SK-N-MC (cell line): ENCODE results near the gene PRKCB.

Source experiments
- DNase-seq: peaks from one replicate; pipeline ENCODE4 v3.0.0-alpha.2; 2011; ENCODE audit warnings: low read depth, low spot score
- H3K27ac ChIP-seq: fragments of 200-600 bp; sonication (generic); 2 replicates; pipeline ENCODE4 v1.5.1; 2016; ENCODE audit warnings: mixed run types
- H3K36me3 ChIP-seq: fragments of 200-600 bp; sonication (generic); 2 replicates; pipeline ENCODE4 v1.6.1; 2017; ENCODE audit warnings: antibody characterized with exemption, low read length, mixed read lengths; ENCODE audit not compliant: insufficient read depth
- H3K4me3 ChIP-seq: fragments of 200-600 bp; sonication (generic); 2 replicates; pipeline ENCODE4 v1.5.1; 2016
- H3K9ac ChIP-seq: fragments of 200-600 bp; sonication (generic); 2 replicates; pipeline ENCODE4 v1.8.0; 2017; ENCODE audit warnings: mixed run types, mixed read lengths; ENCODE audit not compliant: insufficient read length
- H3K9me3 ChIP-seq: fragments of 200-600 bp; sonication (generic); 2 replicates; pipeline ENCODE4 v1.6.1; 2017; ENCODE audit warnings: low read depth, mild to moderate bottlenecking, antibody characterized with exemption, low read length, moderate library complexity, mixed read lengths
- EZH2 ChIP-seq: fragments of 200-600 bp; sonication (generic); IDR thresholded peaks from one replicate; pipeline ENCODE4 v1.6.1; 2017; ENCODE audit warnings: antibody characterized with exemption
- FOXP2 ChIP-seq: optimal IDR thresholded peaks from 2 replicates; pipeline ENCODE3; 2011; ENCODE audit warnings: mild to moderate bottlenecking, moderate library complexity; ENCODE audit not compliant: insufficient read depth; ENCODE audit errors: extremely low read length, control extremely low read depth
- POLR2AphosphoS5 ChIP-seq: IDR thresholded peaks from 2 replicates; pipeline ENCODE4 v1.6.1; 2012; ENCODE audit warnings: mild to moderate bottlenecking, low read depth, low read length, borderline replicate concordance

The PRKCB gene

DNA sequence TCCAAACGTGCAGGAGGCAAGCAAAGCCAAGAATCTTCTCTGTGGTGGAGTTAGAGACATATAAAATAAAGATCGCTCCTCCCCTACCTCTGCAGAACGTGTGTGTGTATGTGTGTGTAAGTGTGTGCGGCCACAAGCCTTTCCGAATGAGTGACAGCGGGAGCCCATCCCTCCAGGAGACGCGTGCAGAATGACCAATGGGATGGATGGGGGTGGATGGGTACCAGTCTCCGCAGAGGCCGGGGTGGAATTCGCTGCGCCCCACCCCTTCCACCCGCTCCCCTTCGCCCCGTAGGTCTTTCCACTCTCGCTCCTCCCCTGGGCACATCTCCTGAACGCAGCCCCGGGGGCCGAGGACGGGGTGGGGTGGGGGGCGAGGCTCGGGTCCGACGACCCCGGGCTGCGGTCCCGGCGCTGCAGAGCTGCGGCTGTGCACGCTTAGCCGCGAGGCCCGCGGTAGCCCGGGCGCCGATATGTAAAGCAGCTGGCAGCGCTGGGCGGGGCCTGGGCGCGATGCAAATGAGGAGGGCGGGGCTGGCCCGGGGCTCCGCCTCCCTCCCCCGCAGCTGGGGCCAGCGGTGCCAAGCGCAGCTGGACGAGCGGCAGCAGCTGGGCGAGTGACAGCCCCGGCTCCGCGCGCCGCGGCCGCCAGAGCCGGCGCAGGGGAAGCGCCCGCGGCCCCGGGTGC is at the start of gene PRKCB:
Gene PRKCB, plus strand, starts transcription at position 594 of the 688 bp plus-strand sequence.
- TF ChIP-seq POLR2AphosphoS5: peak; percentile 41; the same call in 1 of the 2 replicates
- no peak for TF ChIP-seq EZH2
- no peak for TF ChIP-seq FOXP2
- Histone ChIP-seq H3K4me3 (peak within 1 kb of the TSS; percentile 90), H3K9ac (peak within 1 kb of the TSS; percentile 72), H3K27ac (no peak within 1 kb of the TSS), H3K9me3 (no peaks in the 10 kb centered on the region), H3K36me3 (peaks cover 18% of the 10 kb centered on the region; the same call in 1 of the 2 replicates)
- no peak for DNase-seq

DNA sequence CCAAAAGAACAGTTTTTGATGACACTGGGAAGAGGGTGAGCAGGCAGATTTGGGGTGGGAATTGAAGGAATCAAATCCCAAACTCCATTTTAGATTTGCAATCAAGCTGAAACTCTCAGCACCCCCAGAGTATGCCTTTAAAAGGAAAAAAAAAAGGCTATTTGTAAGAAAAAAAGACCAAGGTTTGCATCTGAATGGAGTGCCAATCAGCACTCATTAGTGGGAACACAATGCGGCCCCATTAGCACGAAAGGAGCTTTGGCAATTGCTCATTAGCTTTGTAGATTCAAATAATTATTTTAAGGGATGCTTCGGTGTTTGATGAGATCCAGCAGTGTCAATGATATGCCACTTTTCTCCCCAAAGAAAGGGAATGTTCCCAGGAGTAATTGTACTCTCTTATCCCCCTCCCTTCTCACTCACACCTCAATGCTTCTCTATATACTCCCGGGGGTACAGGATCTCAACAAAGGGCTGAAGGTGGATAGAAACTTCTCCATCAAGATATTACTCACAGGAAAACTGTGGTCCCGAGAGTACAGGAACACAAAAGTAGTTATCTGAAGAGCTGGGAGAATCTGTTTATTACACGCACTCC is 48.7 kb upstream of the PRKCB start:
- Histone ChIP-seq H3K4me3 (no peak overlapping the region), H3K27ac (no peak overlapping the region), H3K9ac (no peak overlapping the region), H3K36me3 (no peaks in the 10 kb centered on the region), H3K9me3 (no peaks in the 10 kb centered on the region)
- DNase-seq: no peak
- TF ChIP-seq FOXP2: no peak
- no peak for TF ChIP-seq POLR2AphosphoS5
- no peak for TF ChIP-seq EZH2

DNA sequence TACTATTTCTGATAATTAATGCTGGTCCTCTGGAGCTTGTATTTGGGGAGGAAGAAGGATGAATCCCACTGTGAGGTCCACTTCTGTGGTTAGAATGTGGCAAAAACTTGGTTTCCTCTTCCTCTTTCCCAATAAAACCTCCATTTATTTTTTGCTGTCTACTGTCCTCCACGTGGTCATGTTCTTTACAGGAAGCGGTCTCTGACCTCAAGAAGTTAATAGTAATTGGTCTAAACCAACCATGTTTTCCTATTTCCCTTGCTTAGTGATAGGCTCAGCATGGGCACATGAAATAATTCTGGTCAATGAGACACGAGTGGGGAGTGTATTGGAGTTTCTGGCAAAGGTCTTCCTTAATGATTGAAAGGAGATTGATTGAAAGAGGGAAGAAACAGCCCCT is 47.1 kb upstream of the PRKCB start:
- Histone ChIP-seq H3K27ac (no peak overlapping the region), H3K9me3 (no peaks in the 10 kb centered on the region), H3K9ac (no peak overlapping the region), H3K36me3 (no peaks in the 10 kb centered on the region), H3K4me3 (no peak overlapping the region)
- TF ChIP-seq FOXP2: no peak
- no peak for TF ChIP-seq POLR2AphosphoS5
- TF ChIP-seq EZH2: no peak
- DNase-seq: no peak

DNA sequence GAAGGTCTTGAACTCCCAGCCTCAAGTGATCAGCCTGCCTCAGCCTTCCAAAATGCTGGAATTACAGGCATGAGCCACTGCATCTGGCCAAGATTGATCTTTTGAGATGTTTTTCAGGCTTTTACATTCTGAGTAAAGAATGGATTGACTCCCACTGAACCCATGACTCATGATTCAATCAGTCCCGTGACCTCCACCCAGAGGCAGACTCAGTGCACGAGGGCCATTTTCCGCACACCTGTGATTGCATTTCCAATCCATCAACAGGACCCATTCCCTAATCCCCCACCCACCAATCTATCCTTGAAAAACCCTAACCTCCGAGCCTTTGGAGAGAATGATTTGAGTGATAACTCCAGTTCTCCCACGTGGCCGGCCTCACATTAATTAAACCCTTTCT is 40.4 kb upstream of the PRKCB start:
- Histone ChIP-seq H3K4me3 (no peak overlapping the region), H3K36me3 (no peaks in the 10 kb centered on the region), H3K9ac (no peak overlapping the region), H3K9me3 (no peaks in the 10 kb centered on the region), H3K27ac (peak overlapping the region; percentile 90)
- no peak for TF ChIP-seq EZH2
- no peak for TF ChIP-seq FOXP2
- TF ChIP-seq POLR2AphosphoS5: no peak
- no peak for DNase-seq

DNA sequence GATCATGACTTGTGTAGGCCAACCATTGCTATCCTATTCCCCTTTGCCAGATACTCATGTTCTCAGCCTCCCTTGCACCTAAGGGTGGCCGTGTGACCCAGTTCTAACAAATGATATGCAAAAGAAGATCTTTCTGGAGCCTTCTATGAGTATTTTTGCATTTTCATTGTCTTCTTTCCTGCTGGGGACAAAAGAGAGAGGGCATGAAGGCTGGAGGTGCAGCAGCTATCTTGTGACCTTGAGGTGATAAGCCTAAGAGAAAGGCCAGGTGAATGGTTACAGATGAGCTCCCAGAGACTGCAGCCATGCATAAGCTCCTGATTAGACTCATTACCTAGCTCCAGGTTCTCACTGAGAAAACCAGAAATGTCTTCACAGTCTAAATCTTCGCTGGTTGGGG is 38.8 kb upstream of the PRKCB start:
- Histone ChIP-seq H3K4me3 (no peak overlapping the region), H3K9ac (no peak overlapping the region), H3K27ac (peak overlapping the region; percentile 90), H3K9me3 (no peaks in the 10 kb centered on the region), H3K36me3 (no peaks in the 10 kb centered on the region)
- no peak for DNase-seq
- TF ChIP-seq EZH2 (no peak), POLR2AphosphoS5 (no peak), FOXP2 (no peak)

DNA sequence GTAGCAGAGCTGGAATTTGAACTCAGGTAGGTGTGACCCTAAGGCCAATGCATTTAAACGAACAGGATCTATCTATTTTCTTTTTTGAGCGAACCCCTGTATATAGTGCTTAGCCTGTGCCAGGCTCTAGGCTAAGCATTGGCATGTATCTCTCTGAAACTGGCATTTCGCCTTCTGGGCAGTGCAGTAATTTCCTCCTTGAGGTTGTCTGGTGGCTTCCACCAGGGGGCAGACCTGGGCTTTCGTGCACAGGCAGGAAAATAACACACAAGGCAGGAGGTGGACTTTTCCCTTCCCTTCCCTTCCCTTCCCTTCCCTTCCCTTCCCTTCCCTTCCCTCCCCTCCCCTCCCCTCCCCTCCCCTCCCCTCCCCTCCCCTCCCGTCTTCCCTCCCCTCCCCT is 34.4 kb upstream of the PRKCB start:
- no peak for DNase-seq
- TF ChIP-seq FOXP2 (no peak), EZH2 (no peak), POLR2AphosphoS5 (no peak)
- peak overlapping the region; percentile 79 for H3K27ac ChIP-seq

DNA sequence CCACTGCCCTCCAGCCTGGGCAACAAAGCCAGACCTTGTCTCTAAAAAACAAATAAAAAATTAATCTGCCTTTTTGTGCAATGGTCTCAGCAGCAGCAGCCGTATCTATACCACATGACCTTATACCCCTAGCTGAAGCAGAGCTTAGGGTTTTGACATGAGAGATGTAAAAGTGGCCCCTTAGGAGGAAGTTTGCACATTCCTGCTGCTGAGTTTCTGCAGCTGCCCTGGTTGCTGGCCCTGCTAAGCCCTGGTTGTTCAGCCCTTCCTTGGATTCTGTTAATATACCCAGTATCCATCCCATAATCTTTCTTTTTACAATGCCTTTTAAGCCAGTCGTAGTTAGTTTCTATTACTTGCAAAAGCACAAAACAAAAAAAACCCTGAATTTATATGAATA is 33.0 kb upstream of the PRKCB start:
- H3K9me3 ChIP-seq: no peaks in the 10 kb centered on the region
- no peak for DNase-seq
- peak overlapping the region; percentile 92 for H3K27ac ChIP-seq
- H3K9ac ChIP-seq: no peak overlapping the region
- H3K36me3 ChIP-seq: no peaks in the 10 kb centered on the region
- TF ChIP-seq FOXP2: no peak
- no peak for TF ChIP-seq POLR2AphosphoS5
- no peak for TF ChIP-seq EZH2
- H3K4me3 ChIP-seq: no peak overlapping the region

More for the DNA sequence above, 34.4 kb upstream of the PRKCB start:
- Histone ChIP-seq H3K36me3 (no peaks in the 10 kb centered on the region), H3K9ac (no peak overlapping the region), H3K4me3 (no peak overlapping the region), H3K9me3 (no peaks in the 10 kb centered on the region)

DNA sequence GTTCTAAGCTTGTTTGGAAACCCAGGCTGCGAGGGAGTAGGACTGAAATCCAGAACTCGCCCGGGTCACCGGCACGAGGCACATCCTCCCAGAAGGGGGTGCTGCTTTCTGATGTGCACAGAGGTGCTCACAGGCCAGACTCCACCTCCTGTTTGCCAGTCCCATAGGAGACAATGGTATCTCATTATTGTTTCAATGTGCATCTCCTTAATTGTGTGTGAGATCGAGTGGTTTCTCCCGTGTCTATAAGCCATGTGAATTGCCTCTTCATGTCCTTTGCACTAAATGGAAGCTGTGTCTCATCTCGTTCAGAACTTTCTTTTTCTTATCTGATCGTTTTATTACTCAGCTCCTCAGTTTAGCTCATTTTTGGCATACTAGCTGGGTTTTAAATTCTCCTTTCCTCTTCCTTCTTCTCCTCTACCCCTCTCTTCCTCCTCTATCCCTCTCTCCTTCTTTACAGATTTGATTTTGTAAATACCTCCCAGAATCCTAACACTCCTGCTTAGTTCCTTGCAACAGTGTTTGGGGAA is 32.1 kb upstream of the PRKCB start:
- TF ChIP-seq POLR2AphosphoS5: no peak
- TF ChIP-seq EZH2: no peak
- no peak for TF ChIP-seq FOXP2
- DNase-seq: peak; percentile 45
- peak overlapping the region; percentile 59 for H3K9ac ChIP-seq
- H3K36me3 ChIP-seq: no peaks in the 10 kb centered on the region
- H3K4me3 ChIP-seq: peak overlapping the region; percentile 68
- H3K9me3 ChIP-seq: no peaks in the 10 kb centered on the region
- peak overlapping the region; percentile 92 for H3K27ac ChIP-seq
